Effector memory CD4-positive, alpha-beta T cell (primary cell): ENCODE results near the gene PCK1.

Source experiments
- DNase-seq, 3 donors: peaks; one replicate each; pipeline ENCODE4 v3.0.0-alpha.2; 2020
- H3K27ac ChIP-seq: 2 replicates; pipeline ENCODE4 v1.7.0; 2013; ENCODE audit warnings: mild to moderate bottlenecking, low read length, moderate library complexity; ENCODE audit not compliant: insufficient read depth, poor library complexity, severe bottlenecking
- H3K27me3 ChIP-seq: replicated peaks from 2 replicates; pipeline ENCODE4 v1.7.0; 2013; ENCODE audit warnings: mild to moderate bottlenecking, low read length; ENCODE audit not compliant: insufficient read depth, control insufficient read depth, poor library complexity, severe bottlenecking
- H3K36me3 ChIP-seq: 2 replicates; pipeline ENCODE4 v1.7.0; 2013; ENCODE audit warnings: mild to moderate bottlenecking, low read length, moderate library complexity; ENCODE audit not compliant: control insufficient read depth, insufficient read depth
- H3K4me1 ChIP-seq: 2 replicates; pipeline ENCODE4 v1.7.0; 2013; ENCODE audit warnings: low read length, mild to moderate bottlenecking; ENCODE audit not compliant: control insufficient read depth, insufficient read depth, poor library complexity, severe bottlenecking
- H3K4me3 ChIP-seq: 2 replicates; pipeline ENCODE4 v1.7.0; 2013; ENCODE audit warnings: low read length, low read depth, mild to moderate bottlenecking; ENCODE audit not compliant: insufficient read depth, poor library complexity, severe bottlenecking
- H3K9me3 ChIP-seq: 2 replicates; pipeline ENCODE4 v1.7.0; 2013; ENCODE audit warnings: mild to moderate bottlenecking, low read length, moderate library complexity; ENCODE audit not compliant: control insufficient read depth

PCK1 gene

DNA sequence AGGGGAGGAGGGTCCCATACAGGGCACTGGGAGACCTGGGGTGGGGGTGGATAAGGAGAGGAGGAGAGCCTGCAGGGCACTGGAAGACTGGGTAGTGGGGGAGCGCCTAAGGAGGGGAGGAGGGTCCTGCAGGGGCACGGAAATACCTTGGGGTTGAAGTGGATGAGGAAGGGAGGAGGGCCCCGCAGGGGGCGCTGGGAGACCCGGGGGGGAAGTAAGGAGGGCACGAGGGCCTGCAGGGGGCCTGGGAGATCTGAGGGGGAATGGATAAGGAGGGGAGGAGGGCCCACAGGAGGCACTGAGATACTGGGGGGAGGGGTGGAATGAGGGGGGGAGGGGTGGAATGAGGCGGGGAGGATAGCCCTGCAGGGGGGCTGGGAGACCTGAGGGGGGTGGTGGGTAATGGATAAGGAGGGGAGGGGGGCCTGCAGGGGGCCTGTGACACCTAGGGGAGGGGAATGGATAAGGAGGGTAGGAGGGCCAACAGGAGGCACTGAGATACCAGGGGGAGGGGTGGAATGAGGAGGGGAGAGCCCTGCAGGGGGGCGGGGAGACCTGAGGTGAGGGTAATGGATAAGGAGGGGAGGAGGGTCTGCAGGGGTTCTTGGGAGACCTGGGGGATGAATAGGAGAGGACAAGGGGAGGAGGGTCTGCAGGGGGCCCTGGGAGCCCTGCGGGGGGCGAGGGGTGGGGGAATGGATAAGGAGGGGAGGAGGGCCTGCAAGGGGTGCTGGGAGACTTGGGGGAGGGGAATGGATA lies 35.4 kb upstream of the PCK1 start:
- Histone ChIP-seq H3K4me3 (no peak overlapping the region), H3K36me3 (no peaks in the 10 kb centered on the region), H3K9me3 (no peaks in the 10 kb centered on the region), H3K27me3 (no peaks in the 10 kb centered on the region), H3K4me1 (no peaks in the 10 kb centered on the region), H3K27ac (no peak overlapping the region)
- no peak for DNase-seq

DNA sequence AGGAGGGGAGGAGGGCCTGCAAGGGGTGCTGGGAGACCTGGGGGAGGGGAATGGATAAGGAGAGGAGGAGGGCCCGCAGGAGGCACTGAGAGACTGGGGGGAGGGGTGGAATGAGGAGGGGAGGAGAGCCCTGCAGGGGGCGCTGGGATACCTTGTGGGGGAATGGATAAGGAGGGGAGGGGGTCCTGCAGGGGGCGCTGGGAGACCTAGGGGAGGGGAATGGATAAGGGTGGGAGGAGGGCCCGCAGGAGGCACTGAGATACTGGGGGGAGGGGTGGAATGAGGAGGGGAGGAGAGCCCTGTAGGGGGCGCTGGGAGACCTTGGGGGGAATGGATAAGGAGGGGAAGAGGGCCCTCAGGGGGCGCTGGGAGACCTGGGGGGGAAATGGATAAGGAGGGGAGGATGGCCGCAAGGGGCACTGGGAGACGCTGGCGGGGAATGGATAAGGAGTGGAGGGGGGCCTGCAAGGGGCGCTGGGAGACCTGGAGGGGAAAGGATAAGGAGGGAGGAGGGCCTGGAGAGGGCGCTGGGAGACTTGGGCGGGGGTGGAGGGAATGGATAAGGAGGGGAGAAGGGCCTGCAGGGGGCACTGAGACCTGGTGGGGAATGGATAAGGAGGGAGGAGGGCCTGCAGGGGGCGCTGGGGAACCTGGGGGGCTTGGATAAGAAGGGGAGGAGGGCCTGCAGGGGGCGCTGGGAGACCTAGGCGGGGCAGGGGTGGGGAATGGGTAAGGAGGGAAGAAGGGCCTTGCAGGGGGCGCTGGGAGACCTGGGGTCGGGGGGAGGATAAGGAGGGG lies 34.6 kb upstream of the PCK1 start:
- no peaks in the 10 kb centered on the region for H3K36me3 ChIP-seq
- no peak overlapping the region for H3K4me3 ChIP-seq
- H3K27me3 ChIP-seq = no peaks in the 10 kb centered on the region
- DNase-seq = no peak
- no peak overlapping the region for H3K27ac ChIP-seq
- no peaks in the 10 kb centered on the region for H3K4me1 ChIP-seq
- H3K9me3 ChIP-seq = no peaks in the 10 kb centered on the region

DNA sequence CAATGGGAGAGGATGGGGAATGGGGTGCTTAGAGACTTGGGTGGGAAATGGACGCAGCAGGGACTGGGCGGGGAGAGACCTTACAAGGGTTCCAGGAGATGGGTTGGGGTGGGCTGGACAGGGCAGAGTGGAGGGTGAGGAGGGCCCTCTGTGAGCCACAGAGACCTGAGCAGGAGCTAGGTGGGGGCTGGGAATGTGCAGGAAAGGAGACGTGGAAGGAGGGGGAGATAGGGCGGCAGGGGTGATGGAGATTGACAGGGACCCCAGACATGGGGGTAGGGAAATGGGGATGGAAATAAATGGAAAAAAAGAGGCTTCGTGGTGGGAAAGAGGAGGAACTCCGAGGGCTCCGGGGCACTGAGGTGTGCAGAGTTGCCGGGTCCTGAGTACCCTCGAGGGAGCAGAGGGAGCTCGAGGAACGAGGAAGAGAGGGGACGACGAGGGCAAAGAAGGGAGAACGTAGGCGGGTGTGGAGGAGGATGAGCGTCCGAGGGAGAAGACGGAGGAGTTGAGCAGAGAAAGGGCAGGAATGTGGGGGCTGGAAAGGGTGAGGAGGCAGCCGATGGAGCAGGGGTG lies 33.9 kb upstream of the PCK1 start:
- Histone ChIP-seq H3K36me3 (no peaks in the 10 kb centered on the region), H3K27ac (no peak overlapping the region), H3K9me3 (no peaks in the 10 kb centered on the region), H3K4me3 (no peak overlapping the region), H3K27me3 (no peaks in the 10 kb centered on the region), H3K4me1 (no peaks in the 10 kb centered on the region)
- no peak for DNase-seq

DNA sequence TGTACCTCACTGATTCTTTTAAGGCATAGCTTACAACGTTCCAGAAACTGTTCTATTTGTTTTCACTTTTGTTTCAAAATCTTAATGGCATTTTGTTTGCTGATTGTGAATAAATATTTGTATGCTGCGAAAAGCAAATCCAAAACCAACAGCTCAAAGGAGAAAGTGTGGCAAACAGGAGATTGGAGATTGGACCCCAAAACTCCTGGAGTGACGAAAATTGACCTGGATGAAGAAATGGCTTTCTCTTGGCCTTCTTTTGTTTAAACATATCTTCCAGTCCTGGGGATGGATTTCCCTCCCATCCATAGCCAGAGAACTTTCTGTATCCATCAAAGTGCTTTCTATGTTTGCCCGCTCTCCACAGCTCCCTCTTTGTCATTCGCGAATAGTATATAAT lies 33.2 kb upstream of the PCK1 start:
- Histone ChIP-seq H3K4me1 (no peaks in the 10 kb centered on the region), H3K27me3 (no peaks in the 10 kb centered on the region), H3K4me3 (no peak overlapping the region), H3K9me3 (no peaks in the 10 kb centered on the region), H3K36me3 (no peaks in the 10 kb centered on the region), H3K27ac (no peak overlapping the region)
- no peak for DNase-seq

DNA sequence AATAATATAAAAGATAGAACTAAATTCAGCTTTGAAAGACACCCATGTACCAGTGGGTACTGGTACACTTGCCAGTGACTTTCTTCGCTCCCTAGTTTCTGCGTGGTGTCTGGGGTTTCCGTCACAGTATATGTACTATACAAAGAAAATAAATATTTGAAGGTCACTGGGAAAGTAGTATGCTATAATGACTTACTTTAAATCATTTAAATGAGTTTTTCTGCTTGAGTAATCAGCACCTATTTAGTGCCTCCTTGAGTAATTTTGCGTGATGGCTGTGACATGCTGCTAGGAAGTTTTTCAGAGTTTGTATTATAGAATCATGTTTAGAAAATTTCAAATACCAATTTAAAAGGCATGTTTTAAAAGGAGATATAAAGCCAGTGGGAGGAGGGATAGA lies 32.8 kb upstream of the PCK1 start:
- no peaks in the 10 kb centered on the region for H3K36me3 ChIP-seq

DNA sequence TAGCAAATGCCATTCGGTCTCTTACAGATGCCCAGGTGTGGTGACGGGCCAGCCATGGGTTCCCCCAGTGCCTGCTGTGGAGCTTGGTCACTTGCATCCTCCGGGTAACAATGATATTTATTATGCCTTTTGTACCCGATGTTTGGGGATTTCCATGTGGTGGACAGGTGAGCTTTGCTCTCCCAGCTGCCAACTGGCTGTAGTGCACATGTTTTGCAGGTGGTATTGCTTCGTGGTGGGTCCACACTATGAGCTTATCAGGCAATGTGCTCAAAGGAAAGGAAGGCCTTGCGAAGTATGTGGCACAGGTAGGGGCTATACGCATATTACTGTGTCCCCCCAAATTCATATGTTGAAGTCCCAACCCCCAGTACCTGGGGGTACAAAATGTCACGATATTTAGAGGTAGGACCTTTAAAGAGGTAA lies 31.7 kb upstream of the PCK1 start:
- Histone ChIP-seq H3K27me3 (no peaks in the 10 kb centered on the region), H3K9me3 (no peaks in the 10 kb centered on the region), H3K4me1 (no peaks in the 10 kb centered on the region), H3K36me3 (no peaks in the 10 kb centered on the region), H3K4me3 (no peak overlapping the region), H3K27ac (no peak overlapping the region)
- no peak for DNase-seq

More for the DNA sequence above, 32.8 kb upstream of the PCK1 start:
- DNase-seq = no peak
- H3K27ac ChIP-seq = no peak overlapping the region
- no peaks in the 10 kb centered on the region for H3K9me3 ChIP-seq
- H3K27me3 ChIP-seq = no peaks in the 10 kb centered on the region
- H3K4me1 ChIP-seq = no peaks in the 10 kb centered on the region
- no peak overlapping the region for H3K4me3 ChIP-seq

DNA sequence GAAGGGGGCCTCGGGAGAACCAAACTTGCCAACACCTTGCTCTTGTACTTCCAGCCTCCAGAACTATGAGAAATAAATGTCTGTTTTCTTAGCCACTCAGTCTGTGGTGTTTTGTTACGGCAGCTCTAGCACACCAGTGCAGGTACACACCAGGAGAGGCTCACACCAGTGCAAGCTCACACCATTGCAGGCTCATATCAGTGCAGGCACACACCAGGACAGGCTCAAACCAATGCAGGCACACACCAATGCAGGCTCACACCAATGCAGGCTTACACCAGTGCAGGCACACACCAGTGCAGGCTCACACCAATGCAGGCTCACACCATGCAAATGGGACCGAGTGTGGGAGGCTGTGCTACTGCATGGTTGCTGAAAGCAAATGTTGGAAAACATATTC lies 31.1 kb upstream of the PCK1 start:
- Histone ChIP-seq H3K27ac (no peak overlapping the region), H3K4me3 (no peak overlapping the region), H3K4me1 (no peaks in the 10 kb centered on the region), H3K36me3 (no peaks in the 10 kb centered on the region), H3K9me3 (no peaks in the 10 kb centered on the region), H3K27me3 (no peaks in the 10 kb centered on the region)
- DNase-seq = no peak

DNA sequence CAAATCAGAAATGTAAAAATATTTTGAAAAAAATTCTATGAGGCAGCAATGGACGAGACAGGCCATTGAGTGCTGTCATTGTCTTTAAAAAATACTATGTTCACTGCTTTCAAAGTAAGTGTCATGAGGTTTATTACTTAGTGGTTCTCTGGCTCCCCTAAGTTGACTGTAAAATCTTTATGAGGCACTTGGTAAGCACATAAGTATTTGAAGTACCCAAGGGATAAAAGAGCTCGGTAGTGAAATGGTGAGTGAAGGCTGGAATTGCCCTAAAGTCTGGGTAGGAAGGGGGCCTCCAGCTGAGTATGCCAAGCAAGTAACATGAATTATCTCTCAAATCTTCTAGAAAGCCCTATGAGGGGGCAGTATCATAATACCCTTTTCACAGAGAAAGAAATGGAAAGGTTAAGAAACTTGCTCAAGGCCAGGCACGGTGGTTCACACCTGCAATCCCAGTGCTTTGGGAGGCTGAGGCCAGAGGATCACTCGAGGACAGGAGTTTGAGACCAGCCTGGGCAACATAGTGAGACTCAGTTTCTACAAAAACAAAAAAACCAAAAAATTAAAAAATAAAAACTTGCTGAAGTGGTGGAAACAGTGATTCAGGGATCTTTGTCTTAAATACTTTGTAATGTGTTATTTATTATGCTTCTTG lies 30.5 kb upstream of the PCK1 start:
- Histone ChIP-seq H3K27ac (no peak overlapping the region), H3K36me3 (no peaks in the 10 kb centered on the region), H3K27me3 (no peaks in the 10 kb centered on the region), H3K4me1 (no peaks in the 10 kb centered on the region), H3K4me3 (no peak overlapping the region), H3K9me3 (no peaks in the 10 kb centered on the region)
- DNase-seq = no peak

DNA sequence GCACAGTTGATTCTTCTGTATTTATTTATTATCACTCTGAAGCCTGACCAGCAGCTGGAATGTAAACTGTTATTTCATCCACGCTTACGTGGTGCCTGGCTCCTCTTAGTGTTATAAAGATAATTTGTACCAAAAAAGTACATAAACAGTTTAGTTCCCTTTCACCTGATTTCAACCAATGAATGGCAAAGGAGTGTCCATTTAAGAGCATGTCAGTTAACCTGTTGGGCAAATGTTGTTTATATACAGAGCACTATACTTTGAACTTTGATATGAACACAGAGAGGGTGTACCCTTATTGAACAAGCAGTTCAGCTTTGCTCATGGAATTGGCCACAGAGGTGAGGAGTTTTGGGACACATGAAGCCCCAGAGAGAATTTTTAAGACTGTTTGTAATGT lies 28.8 kb upstream of the PCK1 start:
- H3K4me1 ChIP-seq = no peaks in the 10 kb centered on the region
- H3K36me3 ChIP-seq = no peaks in the 10 kb centered on the region
- H3K27me3 ChIP-seq = no peaks in the 10 kb centered on the region
- H3K27ac ChIP-seq = no peak overlapping the region
- H3K4me3 ChIP-seq = no peak overlapping the region
- no peak for DNase-seq
- no peaks in the 10 kb centered on the region for H3K9me3 ChIP-seq

DNA sequence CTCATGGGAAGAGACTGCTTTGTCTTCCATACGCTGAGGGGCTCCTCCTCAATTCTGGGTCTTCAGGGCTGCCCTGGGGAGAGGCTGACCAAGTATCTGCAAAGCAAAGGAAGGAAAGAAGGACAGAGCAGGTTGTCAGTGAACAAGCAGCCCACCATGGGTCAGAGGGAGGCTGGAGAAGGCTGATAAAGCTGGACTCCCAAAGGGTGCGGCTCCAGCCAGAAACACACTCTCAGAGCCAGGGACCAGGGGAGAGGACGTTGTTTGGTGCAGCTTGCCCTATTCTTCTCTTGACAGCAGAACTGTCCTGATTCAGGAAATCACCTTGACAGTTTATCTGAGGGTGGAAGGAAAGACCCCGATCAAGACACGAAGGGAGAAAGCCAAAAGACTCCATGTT lies 25.6 kb upstream of the PCK1 start:
- Histone ChIP-seq H3K4me3 (no peak overlapping the region), H3K36me3 (no peaks in the 10 kb centered on the region), H3K9me3 (no peaks in the 10 kb centered on the region), H3K27ac (no peak overlapping the region), H3K27me3 (no peaks in the 10 kb centered on the region), H3K4me1 (no peaks in the 10 kb centered on the region)
- no peak for DNase-seq
